GM20000 (cell line): ENCODE measurements around the gene PRKG2.

ENCODE experiments used
- DNase-seq: peaks from one replicate; pipeline ENCODE4 v3.0.0; 2012; ENCODE audit warnings: low spot score
- TF ChIP-seq, protein P1 (sequence below): IDR thresholded peaks from 2 replicates; pipeline ENCODE4 v1.5.1; 2012; ENCODE audit warnings: mild to moderate bottlenecking, control low read depth; ENCODE audit errors: extremely low read depth, missing control alignments

The PRKG2 gene

DNA sequence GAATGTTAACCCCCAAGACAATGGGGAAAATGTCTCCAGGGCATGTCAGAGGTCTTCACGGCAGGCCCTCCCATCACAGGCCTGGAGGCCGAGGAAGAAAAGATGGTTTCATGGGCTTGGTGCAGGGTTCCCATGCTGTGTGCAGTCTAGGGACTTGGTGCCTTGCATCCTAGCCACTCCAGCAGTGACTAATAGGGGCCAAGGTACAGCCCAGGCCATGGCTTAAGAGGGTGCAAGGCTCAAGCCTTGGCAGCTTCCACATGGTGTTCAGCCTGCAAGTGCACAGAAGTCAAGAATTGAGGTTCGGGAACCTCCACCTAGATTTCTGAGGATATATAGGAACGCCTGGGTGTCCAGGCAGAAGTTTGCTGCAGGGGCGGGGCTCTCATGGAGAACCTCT is 133.9 kb downstream of the PRKG2 start:
- TF ChIP-seq, protein P1, sequence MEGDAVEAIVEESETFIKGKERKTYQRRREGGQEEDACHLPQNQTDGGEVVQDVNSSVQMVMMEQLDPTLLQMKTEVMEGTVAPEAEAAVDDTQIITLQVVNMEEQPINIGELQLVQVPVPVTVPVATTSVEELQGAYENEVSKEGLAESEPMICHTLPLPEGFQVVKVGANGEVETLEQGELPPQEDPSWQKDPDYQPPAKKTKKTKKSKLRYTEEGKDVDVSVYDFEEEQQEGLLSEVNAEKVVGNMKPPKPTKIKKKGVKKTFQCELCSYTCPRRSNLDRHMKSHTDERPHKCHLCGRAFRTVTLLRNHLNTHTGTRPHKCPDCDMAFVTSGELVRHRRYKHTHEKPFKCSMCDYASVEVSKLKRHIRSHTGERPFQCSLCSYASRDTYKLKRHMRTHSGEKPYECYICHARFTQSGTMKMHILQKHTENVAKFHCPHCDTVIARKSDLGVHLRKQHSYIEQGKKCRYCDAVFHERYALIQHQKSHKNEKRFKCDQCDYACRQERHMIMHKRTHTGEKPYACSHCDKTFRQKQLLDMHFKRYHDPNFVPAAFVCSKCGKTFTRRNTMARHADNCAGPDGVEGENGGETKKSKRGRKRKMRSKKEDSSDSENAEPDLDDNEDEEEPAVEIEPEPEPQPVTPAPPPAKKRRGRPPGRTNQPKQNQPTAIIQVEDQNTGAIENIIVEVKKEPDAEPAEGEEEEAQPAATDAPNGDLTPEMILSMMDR, result no peak
- DNase-seq, result no peak

DNA sequence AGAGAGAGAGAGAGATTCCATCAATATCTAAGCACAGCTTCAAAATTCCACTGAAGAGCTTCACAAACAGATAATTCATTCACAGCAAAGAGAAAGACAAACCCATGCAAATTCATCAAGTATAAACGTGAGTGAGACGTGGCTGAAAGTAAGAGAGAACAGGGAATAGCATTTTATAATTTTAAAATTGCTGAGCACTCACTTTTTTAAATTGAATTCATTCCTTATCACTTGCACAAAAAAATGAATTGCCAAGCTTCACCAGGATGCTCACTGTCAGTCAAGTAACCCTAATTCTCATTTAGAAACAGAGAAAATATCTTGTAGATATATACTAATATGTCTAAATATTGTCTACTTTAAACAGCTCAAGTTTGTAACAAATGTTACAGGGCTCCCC is 144.0 kb downstream of the PRKG2 start:
- no peak for DNase-seq
- TF ChIP-seq, protein P1, result no peak

DNA sequence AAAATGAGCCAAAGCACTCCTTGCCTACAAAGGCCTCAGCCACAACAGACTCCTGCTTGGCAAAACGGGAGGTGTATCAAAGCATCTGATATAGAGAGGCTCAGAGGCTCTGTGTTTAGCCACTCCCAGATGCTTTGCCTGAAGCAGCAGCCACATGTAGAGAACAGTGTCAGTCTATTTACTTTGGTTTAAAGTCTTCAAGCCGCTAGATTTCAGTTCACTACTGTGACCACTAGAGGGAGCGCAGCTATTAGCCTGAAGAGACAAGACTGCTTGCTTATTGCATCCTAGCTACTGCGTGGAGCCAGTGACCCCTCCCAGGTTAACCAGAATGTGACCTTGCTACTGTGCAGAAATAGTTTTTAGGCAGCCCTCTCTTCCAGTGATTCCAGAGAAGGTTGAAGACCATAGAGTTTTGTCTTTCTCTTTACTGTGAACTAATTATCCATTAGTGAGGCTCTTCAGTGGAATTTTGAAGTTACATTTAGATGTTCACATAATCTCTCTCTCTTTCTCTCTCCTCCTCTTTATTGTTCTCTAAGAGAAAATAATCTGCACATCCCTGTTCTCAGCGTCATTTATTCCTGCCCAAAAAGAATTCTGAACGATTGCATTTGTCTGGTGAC is 145.2 kb downstream of the PRKG2 start:
- TF ChIP-seq, protein P1, result peak; percentile 73
- peak; percentile 39 for DNase-seq

DNA sequence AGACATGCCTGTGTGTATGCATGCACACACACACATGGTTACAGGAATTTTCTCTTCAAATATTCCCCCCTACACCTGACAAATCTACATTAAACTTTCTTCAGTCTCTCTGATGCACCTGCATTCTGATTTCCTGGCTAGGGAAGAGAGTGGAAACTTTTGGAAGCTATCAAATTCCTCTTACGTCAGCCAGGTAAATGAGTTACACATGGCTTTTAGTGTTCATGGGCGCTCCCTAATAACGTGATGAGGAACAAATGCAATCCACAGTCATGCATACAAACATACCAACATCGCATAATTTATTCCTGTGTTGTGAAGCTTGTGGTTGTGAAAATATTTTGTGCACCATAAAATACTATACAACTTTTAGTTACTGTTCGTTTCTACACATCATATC is 149.6 kb downstream of the PRKG2 start:
- TF ChIP-seq, protein P1, result no peak
- DNase-seq, result no peak

DNA sequence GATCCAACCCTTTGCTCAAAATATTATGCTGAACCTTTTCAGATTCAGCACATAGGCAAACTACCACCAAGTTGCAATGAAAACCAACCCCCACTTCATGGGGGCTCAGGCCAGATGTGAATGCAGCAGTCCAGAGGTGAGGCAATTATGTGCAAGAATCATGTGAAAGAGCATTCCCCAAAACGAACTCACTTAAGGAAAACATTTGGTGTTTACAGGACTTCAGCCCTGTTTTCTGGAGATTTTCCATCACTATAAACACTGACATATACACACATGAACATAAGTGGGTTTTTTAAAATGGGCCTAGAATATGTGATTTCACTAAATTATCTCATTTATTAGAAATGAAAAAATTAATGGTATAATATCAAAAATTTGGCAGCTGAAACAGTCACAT is 153.0 kb downstream of the PRKG2 start:
- TF ChIP-seq, protein P1, result no peak
- no peak for DNase-seq

DNA sequence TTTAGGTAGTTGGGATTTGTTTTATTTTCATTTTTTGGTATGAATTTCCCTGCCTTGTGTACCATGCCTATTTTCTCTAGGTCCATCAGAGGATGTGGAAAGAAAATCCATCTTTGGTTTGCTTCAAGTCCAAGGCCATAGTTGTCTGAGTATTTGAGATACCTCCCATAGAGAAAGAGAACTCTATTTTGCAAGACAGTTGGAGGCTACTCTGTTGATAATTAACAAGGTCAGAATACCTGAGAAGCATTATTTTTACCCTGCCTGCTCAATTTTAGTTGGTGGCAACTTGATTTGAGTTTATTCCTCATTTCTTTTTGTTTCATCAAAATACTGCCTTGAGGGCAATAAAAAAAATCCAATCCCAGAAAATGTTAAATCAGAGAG is 153.7 kb downstream of the PRKG2 start:
- TF ChIP-seq, protein P1, result no peak
- DNase-seq, result no peak

DNA sequence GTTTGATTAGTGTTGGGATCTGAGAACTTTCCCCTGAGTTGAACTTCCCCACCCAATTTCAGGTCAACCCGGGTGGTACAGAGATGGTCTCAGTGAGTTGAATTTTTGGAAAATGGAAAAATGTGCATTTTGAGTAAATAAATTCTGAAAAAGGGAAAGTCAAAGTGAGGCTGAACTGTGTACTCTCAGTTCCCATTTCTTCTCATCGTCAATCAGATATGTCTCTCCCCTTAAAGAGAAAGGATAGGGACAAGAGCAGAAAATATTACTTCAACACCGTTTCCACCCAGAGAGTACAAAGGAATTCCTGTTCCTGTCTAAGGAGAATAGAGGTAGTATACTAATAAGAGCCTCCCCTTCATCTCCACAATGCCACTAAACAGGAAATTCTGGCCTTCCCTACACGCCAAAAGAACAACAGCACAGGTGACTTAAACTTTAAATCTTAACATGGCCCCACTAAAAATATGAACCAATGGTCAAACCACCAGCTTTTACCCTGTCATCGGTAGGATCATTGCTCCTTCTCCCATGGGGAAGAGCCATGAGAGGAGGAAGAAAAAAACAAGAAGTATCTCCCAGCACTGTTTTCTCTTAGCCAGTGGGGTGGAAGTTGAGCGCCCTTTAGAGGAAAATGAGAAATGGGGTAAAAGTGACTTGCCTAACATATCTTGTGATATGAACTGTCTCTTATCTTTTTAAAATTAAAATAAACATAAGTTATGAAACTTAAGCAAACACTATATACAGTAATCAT is 154.3 kb downstream of the PRKG2 start:
- DNase-seq, result no peak
- TF ChIP-seq, protein P1, result no peak
